HG03521 (cell line): ENCODE data around the gene LETMD1.

ENCODE experiments used
- ATAC-seq: cut with Tn5 transposase; IDR thresholded peaks from one replicate; pipeline ENCODE4 v1.9.1; 2021; ENCODE audit warnings: mild to moderate bottlenecking, moderate library complexity; ENCODE audit not compliant: unreplicated experiment

Gene LETMD1

DNA sequence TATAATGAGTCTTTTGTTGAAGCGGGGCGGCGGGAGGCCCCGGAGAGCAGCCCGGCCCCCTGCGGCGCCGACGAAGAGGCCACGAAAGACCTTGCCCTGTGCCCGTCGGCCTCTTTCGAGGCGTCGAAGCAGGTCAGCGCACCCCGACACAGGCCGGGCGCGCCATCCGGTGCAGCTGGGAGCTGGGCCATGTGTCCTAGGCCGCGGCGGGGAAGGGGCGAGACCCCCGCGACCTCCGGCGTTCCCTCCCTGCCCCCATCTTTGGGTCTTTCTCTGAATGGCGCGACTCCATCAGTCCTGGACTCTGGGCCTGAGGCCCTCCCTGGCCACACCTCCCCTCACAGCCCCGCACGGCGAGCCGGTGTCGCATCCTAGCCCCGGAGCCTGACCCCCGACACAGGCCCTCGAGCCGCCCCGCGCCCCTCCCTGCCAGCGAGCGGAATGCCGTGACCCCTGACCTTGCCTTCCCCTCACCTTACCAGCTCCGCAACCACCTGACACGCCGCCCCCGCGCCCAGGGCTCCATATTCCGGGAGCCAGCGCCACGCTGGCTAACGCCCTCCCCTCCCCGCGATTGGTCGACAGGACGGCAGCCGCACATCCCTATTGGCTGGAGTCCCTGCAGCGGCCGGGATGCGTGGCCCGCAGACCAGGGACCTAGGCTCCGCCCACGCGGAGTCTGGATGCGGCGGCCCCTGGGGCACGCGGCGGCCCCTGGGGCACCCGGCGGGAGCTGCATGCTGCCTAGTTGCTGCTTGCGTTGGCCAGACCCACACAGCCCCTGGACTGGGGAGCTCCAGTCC lies 22.1 kb upstream of the LETMD1 start, which contains the start of gene SLC11A2:
Gene SLC11A2, minus strand, starts transcription at position 549 of the 803 bp plus-strand sequence. CDS start 15,656 bp downstream, outside the sequence.
- peak; percentile 87 for ATAC-seq

DNA sequence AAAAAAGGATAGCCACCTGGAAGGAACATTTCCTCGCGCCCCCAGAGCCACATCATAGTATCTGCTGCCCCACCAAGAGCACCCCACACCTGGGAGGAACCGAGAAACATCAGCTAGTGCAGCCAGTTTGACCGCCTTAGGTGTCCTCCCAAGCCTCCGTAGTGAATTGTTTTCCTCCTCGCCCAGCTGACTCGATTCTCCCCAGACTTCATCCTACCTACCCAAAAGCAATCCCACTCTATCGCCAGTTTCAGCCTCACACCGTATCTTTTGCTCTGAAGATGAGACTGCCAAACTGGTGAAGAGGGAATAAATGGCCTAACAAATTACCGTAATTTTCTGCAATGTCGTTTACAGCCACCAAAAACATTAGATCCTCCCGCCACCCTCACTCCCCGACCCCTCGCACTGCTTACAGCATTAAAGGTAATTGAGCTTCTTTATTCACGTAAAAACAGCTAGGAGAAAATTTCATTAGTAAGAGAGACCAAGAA lies 20.7 kb upstream of the LETMD1 start:
- ATAC-seq = no peak

DNA sequence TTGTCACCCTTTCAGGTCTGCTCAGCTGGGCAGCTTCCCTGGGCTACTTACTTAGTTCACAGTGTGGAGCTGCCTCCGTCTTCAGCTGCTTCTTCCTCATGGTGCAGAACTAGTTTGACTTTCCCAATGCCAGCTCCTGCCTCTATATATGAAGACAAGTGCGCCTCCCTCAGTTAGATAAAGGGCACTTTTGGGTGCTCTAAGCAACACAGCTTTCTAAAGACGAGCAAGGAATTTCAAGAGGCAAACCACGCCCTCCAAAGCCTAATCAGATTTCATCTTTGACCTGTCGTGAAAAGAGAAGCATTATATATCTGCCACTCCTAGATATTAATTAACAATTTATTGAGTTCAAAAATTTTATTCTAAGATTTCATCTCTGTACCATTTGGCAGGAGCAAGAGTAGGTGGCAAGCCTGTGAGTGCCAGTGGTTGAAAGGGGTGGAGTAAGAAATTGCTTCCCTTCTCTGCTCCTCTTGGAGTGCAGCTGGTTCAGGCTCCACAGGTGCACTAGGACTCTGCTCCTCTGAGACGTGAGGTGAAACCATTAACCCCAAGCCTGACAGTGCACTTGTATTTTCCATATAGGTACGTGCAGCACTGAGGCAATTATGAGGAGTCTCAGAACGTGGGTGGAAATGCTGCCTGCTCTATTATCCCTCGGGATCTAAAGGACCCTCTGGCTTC lies 19.9 kb upstream of the LETMD1 start:
- ATAC-seq = no peak

DNA sequence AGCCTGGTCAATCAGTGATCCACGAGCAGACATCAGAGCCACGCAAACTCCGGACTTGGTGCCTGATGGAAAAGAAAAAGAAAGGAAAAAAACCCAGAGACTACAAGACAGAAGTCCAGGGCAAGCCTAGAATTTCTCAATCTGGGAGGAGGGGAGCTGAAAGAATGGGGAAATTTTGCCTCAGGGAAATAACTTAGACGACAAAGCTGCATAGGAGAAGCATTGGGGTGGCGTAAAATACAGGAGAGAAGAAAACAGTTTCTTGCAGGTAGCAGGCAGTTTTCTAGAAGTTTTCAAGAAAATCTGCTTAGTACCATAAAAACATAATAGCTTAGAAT lies 19.3 kb upstream of the LETMD1 start:
- no peak for ATAC-seq

DNA sequence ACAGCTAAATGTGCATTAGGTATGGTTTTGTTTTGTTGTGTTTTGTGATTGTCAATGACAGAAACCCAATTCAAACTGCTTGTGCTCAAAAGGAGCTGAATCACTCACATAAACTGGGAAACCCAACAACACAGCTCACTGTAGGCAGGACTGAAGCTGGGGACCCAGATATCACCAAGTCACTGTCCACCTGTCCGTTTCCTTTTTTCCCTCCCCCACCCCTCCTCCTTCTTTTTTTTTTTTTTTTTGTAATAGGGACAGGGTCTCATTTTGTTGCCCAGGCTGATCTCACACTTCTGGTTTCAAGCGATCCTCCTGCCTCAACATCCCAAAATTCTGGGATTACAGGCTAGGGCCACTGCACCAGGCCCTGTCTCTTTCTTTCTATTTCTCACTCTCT lies 15.1 kb upstream of the LETMD1 start:
- no peak for ATAC-seq

DNA sequence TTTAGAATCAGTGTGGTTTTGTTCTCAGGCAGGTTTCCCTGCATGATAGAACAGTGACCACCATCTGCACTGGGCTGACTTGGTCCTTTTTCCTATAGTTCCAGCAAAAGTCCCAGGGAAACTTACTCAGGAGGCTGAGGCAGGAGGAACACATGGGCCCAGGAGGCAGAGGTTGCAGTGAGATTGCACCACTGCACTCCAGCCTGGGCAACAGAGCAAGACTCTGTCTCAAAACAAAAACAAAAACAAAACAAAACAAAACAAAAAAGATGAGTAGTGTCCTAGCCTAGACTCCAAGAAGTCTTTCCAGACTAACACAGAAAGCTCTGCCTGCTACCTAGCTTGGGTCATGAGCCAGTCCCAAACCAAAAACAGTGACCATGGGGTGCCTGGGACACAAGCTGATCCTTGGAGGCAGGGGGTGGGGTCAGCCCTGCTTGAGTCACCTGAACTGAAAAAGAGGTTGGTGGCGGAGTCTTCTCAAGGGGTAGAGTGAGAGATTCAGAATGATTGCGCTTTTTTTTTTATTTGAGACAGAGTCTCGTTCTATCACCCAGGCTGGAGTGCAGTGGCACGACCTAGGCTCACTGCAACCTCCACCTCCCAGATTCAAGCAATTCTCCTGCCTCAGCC lies 14.6 kb upstream of the LETMD1 start:
- no peak for ATAC-seq

DNA sequence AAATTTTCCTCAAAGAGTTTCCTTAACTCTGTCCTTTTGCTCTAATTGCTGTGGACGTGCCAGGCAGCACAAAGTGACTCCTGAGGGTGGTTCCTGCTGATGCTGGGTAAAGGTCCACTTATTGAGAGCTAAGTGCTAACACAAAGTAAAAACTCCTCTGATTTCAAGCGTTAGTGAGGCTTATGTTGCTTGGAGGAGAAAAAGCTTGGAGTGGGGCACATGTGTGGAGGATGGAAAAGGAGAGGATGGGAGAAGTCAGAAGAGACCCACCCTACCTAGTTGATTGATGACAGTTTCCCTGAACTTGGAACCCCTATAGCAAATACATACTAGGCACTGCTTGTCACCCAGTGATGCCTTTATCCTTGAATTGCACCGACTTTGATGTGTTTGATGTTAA lies 11.8 kb upstream of the LETMD1 start:
- ATAC-seq = no peak

DNA sequence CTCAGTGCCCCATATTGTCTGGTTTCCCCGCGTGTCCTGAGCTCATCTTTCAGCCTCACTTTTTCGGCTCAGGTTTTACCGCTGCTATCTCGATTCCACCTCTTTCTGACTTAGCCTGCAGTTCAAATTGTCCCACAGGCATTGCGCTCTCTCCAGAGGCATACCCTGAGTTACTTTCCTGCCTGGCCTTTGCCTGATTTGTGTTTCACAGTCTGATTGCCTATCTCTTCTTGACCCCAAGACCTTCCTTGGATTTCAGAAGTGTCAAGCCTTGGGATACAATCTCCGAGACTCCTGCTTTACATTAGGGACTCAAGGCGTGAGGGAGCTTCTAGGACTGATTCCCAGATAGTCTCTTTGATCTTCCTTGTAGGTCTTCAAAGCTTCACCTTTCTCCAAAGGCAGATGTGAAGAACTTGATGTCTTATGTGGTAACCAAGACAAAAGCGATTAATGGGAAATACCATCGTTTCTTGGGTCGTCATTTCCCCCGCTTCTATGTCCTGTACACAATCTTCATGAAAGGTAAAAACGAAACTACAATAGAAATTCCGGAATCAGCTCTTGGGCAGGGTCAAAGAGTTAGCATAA lies 629 bp downstream of the LETMD1 start:
- ATAC-seq = no peak

DNA sequence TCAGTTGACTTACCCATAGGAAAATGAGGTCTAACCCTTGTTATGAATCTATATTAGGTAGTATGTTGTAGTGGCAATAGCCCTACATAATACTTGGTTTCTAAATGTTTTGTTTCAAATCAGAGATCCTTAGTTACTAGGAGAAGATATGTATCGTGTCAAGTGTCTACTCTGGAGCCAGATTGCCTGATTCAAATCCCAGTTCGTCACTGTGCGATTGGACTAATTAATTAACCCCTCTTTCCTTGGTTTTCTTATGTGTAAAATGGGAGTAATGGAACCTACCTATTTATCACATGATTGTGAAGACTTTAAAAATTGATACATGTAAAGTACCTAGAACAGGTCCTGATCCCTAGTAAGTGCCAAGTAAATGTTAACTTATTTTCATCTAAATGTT lies 1.4 kb downstream of the LETMD1 start:
- ATAC-seq = no peak

DNA sequence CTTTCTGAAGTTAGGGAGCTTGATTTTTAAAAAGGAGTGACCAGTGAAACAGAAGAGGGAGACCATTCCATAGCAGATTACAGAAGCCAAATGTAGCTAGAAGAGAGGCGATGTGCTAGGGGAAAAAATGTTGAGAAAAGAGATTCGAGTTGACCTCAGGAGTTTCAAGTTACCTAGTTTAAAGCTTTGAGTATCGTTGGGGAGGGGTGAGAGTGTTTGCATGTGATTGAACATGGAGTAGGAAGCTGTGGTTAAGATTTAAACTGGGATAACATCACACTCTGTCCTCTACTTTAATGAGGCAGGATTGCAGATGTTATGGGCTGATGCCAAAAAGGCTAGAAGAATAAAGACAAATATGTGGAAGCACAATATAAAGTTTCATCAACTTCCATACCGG lies 3.7 kb downstream of the LETMD1 start:
- no peak for ATAC-seq

DNA sequence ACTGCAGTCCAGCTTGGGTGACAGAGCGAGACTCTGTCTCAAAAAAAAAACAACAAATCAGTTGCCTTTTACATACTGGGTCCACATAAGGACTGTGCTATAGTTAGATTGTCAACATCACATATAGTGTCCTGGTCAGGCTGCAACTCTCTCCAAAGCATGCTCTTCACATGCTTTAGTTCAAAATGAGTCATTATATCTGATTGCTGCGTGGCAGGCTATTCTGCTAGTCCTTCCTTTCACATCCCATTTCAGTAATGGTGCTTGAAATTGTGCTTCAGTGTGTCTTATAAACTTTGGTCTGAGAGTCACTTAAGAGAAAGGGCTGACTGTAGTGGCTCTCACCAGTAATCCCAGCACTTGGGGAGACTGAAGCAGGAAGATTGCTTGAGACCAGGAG lies 6.9 kb downstream of the LETMD1 start:
- ATAC-seq = no peak

DNA sequence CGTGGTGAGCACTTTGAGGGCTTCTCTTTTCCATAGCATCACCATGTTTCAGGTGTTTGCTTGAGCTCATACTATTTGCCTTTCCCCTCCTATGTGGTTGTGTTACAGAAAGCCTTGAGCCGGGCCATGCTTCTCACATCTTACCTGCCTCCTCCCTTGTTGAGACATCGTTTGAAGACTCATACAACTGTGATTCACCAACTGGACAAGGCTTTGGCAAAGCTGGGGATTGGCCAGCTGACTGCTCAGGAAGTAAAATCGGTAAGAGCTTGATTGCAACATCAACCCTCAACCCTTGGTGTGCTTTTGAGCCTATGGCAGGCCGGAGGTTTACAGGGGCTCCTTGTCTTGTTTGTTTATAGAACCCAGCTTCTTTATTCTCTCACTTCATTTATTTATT lies 8.1 kb downstream of the LETMD1 start:
- ATAC-seq = no peak

DNA sequence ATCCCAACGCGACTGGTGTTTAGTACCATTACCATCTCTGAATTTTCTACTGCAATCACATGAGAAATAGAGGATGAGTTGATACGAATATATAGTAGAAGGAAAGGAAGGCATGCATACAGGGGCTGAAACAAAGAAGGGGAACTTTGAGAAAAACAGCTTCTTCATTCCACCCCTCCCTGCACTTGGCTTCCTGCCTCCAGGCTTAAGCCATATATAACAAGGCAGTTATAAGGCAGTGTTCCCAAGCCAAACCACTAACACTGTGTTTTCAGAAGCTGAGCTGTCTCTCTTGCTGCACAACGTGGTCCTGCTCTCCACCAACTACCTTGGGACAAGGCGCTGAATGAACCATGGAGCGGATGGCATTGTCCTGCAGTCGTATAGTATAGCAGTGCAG lies 11.0 kb downstream of the LETMD1 start:
- ATAC-seq = no peak

DNA sequence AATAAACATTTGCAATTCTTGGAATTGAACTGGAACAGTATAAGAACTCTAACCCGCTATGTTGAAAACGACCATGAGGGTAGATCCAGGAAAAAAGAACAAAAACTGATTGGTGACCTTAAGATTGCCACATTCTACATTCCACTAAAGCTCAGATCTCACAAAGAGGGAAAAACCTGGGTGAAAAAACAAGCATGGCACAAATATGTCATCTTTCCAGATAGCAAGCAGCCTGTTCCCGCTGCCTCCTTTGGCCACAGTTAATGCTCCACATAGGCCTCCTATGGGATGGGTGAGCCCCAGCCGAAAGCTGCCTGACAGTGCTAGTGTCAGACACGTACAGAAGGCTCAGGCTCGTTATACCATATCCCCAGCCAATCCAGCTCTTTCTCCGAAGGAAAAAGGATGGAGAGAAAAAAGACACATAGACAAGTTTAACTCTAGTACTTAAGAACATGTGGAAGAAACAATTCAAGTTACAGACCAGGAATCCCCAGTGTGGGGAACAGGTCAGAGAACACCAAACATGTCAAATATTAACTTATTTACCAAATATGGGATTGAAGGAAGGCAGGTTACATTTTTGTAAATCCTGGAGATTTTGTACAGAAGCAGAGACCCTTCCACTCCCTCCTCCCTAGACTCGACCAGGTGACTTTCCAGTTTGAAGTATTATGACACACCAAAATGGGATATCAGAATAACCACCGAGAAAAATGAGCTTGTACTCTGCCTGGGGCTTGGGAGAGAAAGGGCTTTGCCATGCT lies 14.7 kb downstream of the LETMD1 start:
- no peak for ATAC-seq

DNA sequence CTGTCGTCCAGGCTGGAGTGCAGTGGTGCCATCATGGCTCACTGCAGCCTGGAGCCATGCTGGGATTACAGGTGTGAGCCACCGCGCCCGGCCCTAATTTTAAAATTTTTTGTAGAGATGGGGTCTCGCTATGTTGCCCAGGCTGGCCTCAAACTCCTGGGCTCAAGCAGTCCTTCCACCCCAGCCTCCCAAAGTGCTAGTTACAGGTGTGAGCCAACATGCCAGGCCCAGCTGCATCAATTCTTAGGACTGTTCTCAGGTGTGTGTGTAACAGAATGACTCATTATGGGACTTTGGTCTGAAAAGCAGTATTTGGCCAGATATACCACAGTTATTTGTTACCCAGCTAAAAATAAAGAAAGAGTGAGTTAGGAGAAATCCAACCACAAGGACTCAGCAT lies 17.4 kb downstream of the LETMD1 start:
- ATAC-seq = no peak

DNA sequence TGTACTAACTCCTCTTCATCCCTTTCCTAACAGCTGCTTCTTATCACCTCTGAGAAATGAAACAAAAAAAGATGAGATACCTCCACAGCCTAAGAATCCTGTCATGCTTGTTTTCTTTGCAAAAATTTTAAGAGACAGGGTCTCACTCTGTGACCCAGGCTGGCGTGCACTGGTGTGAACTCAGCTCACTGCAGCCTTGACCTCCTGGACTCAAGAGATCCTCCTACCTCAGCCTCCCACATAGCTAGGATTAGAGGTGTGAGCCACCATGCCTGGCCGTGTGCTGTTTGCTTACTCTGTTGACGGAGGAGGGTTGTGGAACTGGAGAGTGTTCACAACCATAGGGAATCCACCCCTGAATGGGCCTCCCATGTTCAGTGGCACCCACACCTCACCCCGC lies 19.1 kb downstream of the LETMD1 start:
- ATAC-seq = no peak

DNA sequence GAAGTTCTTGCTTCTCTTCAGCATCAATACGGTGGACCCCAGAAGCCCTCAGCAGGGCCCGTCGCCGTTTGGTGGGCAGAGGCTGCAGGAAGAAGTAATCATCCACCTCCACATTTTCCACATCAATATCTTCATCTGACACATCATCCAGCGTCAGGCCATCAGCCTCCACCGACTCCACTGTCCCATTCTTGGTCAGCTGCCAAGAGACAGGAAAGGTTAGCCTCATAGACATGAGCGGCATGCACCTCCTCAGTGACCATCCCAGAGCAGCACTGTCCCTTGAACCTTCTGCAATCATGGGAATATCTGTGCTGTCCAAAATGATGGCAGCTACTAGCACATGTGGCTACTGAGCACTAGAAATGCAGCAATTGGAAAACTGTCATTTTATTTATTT lies 19.6 kb downstream of the LETMD1 start:
- no peak for ATAC-seq

DNA sequence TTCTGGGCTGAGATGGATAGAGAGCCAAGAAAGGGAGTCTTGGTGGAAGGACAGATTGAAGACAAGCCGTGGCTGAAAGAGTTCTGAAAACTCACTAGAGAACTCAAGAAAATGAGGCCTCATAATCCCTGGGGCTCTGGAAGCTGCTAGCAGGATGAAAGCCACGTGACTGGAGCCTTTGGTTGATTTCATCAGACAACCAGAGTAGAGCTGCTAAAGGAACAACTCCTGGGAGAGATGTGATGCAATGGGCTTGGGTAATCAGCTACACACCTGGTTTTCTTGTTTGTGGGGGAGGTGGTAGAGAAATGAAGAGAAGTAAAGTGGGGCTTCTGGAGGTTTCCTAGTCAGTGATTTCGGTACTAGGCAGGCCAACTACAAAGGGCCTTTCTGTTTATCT lies 21.9 kb downstream of the LETMD1 start:
- ATAC-seq = no peak

DNA sequence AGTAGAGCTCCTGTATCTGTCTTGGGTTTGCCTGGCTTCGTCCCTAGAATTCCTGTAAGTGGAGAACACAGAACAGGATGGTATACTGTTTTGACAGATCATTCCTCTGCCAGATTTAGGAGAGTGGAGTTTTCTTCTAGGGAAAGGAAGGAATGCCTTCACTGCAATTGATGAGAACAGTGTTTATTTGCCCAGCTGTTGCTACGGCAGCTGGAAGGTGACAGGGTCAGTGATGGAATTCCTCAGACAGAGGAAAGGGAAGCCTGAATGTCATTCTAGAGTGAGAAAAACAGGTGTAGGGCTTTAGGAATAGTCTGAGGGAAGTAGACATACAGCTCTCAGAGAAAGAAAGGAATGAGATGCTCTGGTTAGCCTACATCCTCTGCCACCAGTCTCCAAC lies 23.5 kb downstream of the LETMD1 start:
- ATAC-seq = no peak

DNA sequence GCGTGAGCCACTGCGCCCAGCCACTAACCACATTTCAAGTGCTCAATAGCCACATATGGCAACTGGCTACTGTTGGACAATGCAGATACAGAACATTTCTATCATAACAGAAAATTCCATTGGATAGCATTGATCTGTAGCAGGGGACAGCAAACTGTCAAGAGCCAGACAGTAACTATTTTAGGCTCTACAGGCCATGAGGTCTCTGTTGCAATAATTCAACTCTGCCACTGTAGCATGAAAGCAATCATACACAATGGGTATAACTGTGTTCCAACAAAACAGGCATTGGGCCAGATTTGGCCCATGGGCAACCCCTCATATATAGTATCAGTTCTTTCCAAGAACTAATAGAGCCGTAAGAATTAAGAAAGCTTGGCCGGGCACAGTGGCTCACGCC lies 27.3 kb downstream of the LETMD1 start:
- no peak for ATAC-seq
